ENCODE results near the gene CHKA. TPM values are rescaled to one million over a fixed set of nuclear protein-coding genes. Genes with fewer than 3 reads are reported as not detected.
A peak's percentile ranks its signal among the peaks of the same experiment; 100 is the strongest.

CHKA gene
- total RNA-seq, 1 donor from 2014 or later = 173 TPM

GRCh38 chr11:68118706-68119448 lies 2.3 kb downstream of the CHKA start:
- TF ChIP-seq CTCF (IDR thresholded peaks at IDR 0.05; ENCODE audit: unreplicated experiment) = no peak
- peak overlapping the region; percentile 96 for H3K4me3 Mint-ChIP-seq (ENCODE audit: unreplicated experiment)
- peaks cover 13% of the 10 kb centered on the region for H3K27me3 Mint-ChIP-seq (ENCODE audit: unreplicated experiment)
- peaks cover 63% of the 10 kb centered on the region for H3K4me1 Mint-ChIP-seq (ENCODE audit: unreplicated experiment)
- peaks cover 27% of the 10 kb centered on the region for H3K36me3 Mint-ChIP-seq (ENCODE audit: low read depth, unreplicated experiment)
- no peak overlapping the region for H3K27ac Mint-ChIP-seq (ENCODE audit: unreplicated experiment)
- no peaks in the 10 kb centered on the region for H3K9me3 Mint-ChIP-seq (ENCODE audit: unreplicated experiment)
- DNase-seq (ENCODE audit: low spot score) = no peak

- TF ChIP-seq CTCF (IDR thresholded peaks at IDR 0.05; ENCODE audit: unreplicated experiment) = no peak
- Mint-ChIP-seq H3K27me3 (ENCODE audit: unreplicated experiment) (peaks cover 13% of the 10 kb centered on the region), H3K4me3 (ENCODE audit: unreplicated experiment) (peak overlapping the region; percentile 96), H3K9me3 (ENCODE audit: unreplicated experiment) (no peaks in the 10 kb centered on the region), H3K4me1 (ENCODE audit: unreplicated experiment) (peaks cover 56% of the 10 kb centered on the region), H3K36me3 (ENCODE audit: low read depth, unreplicated experiment) (peaks cover 27% of the 10 kb centered on the region), H3K27ac (ENCODE audit: unreplicated experiment) (peak overlapping the region; percentile 55)
- no peak for DNase-seq (ENCODE audit: low spot score)
Observed at GRCh38 chr11:68117853-68118470, 3.2 kb downstream of the CHKA start.

- H3K4me3 Mint-ChIP-seq (ENCODE audit: unreplicated experiment) = peak overlapping the region; percentile 62
- H3K4me1 Mint-ChIP-seq (ENCODE audit: unreplicated experiment) = peaks cover 57% of the 10 kb centered on the region
- peaks cover 11% of the 10 kb centered on the region for H3K27me3 Mint-ChIP-seq (ENCODE audit: unreplicated experiment)
- H3K27ac Mint-ChIP-seq (ENCODE audit: unreplicated experiment) = peak overlapping the region; percentile 25
- peaks cover 27% of the 10 kb centered on the region for H3K36me3 Mint-ChIP-seq (ENCODE audit: low read depth, unreplicated experiment)
- no peak for TF ChIP-seq CTCF (IDR thresholded peaks at IDR 0.05; ENCODE audit: unreplicated experiment)
- no peak for DNase-seq (ENCODE audit: low spot score)
- H3K9me3 Mint-ChIP-seq (ENCODE audit: unreplicated experiment) = no peaks in the 10 kb centered on the region
Observed at GRCh38 chr11:68116974-68117373, 4.2 kb downstream of the CHKA start.

GRCh38 chr11:68116126-68116525 lies 5.1 kb downstream of the CHKA start:
- H3K4me3 Mint-ChIP-seq (ENCODE audit: unreplicated experiment) = no peak overlapping the region
- H3K9me3 Mint-ChIP-seq (ENCODE audit: unreplicated experiment) = no peaks in the 10 kb centered on the region
- peaks cover 9% of the 10 kb centered on the region for H3K27me3 Mint-ChIP-seq (ENCODE audit: unreplicated experiment)
- no peak overlapping the region for H3K27ac Mint-ChIP-seq (ENCODE audit: unreplicated experiment)
- peaks cover 27% of the 10 kb centered on the region for H3K36me3 Mint-ChIP-seq (ENCODE audit: low read depth, unreplicated experiment)
- TF ChIP-seq CTCF (IDR thresholded peaks at IDR 0.05; ENCODE audit: unreplicated experiment) = no peak
- H3K4me1 Mint-ChIP-seq (ENCODE audit: unreplicated experiment) = peaks cover 57% of the 10 kb centered on the region
- DNase-seq (ENCODE audit: low spot score) = no peak

GRCh38 chr11:68115285-68115684 lies 5.9 kb downstream of the CHKA start:
- no peaks in the 10 kb centered on the region for H3K9me3 Mint-ChIP-seq (ENCODE audit: unreplicated experiment)
- H3K36me3 Mint-ChIP-seq (ENCODE audit: low read depth, unreplicated experiment) = peaks cover 26% of the 10 kb centered on the region
- peaks cover 9% of the 10 kb centered on the region for H3K27me3 Mint-ChIP-seq (ENCODE audit: unreplicated experiment)
- no peak overlapping the region for H3K4me3 Mint-ChIP-seq (ENCODE audit: unreplicated experiment)
- H3K4me1 Mint-ChIP-seq (ENCODE audit: unreplicated experiment) = peaks cover 57% of the 10 kb centered on the region
- DNase-seq (ENCODE audit: low spot score) = no peak
- H3K27ac Mint-ChIP-seq (ENCODE audit: unreplicated experiment) = no peak overlapping the region
- no peak for TF ChIP-seq CTCF (IDR thresholded peaks at IDR 0.05; ENCODE audit: unreplicated experiment)
